Measurements from ENCODE around the gene SPEN.

SPEN gene

GRCh38 chr1:15830258-15830657 is 17.2 kb upstream of the SPEN start:
- 0 out of 2 replicates have a peak overlapping the region, but pooled peaks have one; percentile 22 for H3K27ac ChIP-seq
- no peak for TF ChIP-seq ZFX (IDR thresholded peaks at IDR 0.05; ENCODE audit: borderline replicate concordance)
- no peak for TF ChIP-seq CTCF (IDR thresholded peaks at IDR 0.05)

- peak overlapping the region; percentile 100 for H3K27ac ChIP-seq
- TF ChIP-seq ZFX (IDR thresholded peaks at IDR 0.05; ENCODE audit: borderline replicate concordance) = no peak
- no peak for TF ChIP-seq CTCF (IDR thresholded peaks at IDR 0.05)
These were observed 14.3 kb upstream of the SPEN start for GRCh38 chr1:15833069-15833679.

- TF ChIP-seq CTCF (IDR thresholded peaks at IDR 0.05) (no peak), ZFX (IDR thresholded peaks at IDR 0.05; ENCODE audit: borderline replicate concordance) (no peak)
- H3K27ac ChIP-seq = peak overlapping the region; percentile 100
These were observed 13.6 kb upstream of the SPEN start for GRCh38 chr1:15833842-15834405.

- H3K27ac ChIP-seq = peak overlapping the region; percentile 100
- TF ChIP-seq ZFX (IDR thresholded peaks at IDR 0.05; ENCODE audit: borderline replicate concordance) (no peak), CTCF (IDR thresholded peaks at IDR 0.05) (no peak)
These were observed 12.9 kb upstream of the SPEN start for GRCh38 chr1:15834406-15835204.

- TF ChIP-seq CTCF (IDR thresholded peaks at IDR 0.05) (no peak), ZFX (IDR thresholded peaks at IDR 0.05; ENCODE audit: borderline replicate concordance) (no peak)
- H3K27ac ChIP-seq = peak overlapping the region; percentile 100
These were observed 12.2 kb upstream of the SPEN start for GRCh38 chr1:15835205-15835740.

GRCh38 chr1:15835741-15836510 is 11.6 kb upstream of the SPEN start:
- H3K27ac ChIP-seq = peak overlapping the region; percentile 100
- TF ChIP-seq ZFX (IDR thresholded peaks at IDR 0.05; ENCODE audit: borderline replicate concordance) (no peak), CTCF (IDR thresholded peaks at IDR 0.05) (no peak)

- peak overlapping the region; percentile 100 for H3K27ac ChIP-seq
These were observed 11.1 kb upstream of the SPEN start for GRCh38 chr1:15836511-15836771.

Data from 22Rv1 (cell line).